ENCODE measurements around the gene NTMT1. TPM values are rescaled to one million over a fixed set of nuclear protein-coding genes. Genes with fewer than 3 reads are reported as not detected.
"Not testable (repeated sequence)": the region's sequence is repeated elsewhere in the genome, so short reads cannot be mapped to it uniquely, and the experiment has no call there.

NTMT1 gene
- total RNA-seq, 1 experiment from 2014 or later: 42.0 TPM

DNA sequence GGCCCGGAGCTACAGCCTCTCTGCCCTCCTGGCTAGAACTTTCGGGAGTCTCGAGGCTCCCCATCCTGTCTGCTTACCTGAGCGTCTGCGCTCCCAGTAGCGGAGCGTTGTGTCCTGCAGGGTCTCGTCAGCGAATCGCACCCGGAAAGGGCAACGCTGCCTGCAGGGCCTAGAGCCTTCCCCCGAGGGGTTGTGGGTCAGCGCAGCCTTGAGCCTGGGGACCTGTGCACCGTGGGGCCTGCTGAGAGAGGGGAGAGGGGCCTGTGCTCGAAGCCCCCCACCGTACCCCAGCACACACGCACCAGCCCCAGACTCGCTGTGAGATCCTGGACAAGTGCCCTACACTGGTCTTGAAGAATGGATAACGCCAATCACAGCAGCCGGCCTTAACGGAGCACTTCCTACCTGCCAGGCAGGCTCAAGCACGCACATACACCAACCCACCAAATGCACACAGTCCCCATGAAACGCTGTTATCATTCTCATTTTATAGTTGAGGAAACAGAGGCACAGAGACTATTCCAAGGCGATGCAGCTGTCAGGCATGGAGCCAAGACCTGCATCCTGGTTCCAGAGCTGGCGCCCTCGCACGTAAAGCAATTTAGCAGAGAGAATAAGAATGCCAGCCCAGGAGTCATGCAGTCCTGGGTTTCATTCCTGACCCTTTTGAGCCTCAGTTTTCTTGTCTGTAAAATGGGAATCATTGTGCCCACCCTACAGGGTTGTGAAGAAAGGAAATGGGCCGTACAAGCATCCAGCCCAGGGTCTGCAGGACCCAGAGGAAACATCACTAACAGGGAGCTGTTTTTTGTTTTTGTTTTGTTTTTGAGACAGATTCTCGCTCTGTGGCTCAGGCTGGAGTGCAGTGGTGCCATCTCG, 10.3 kb upstream of the NTMT1 start:
- DNase-seq (ENCODE audit: low spot score): no peak

- peak; percentile 44 for DNase-seq (ENCODE audit: low spot score)
Measured at GRCh38 chr9:129617167-129617566, 8.8 kb upstream of the NTMT1 start.

DNA sequence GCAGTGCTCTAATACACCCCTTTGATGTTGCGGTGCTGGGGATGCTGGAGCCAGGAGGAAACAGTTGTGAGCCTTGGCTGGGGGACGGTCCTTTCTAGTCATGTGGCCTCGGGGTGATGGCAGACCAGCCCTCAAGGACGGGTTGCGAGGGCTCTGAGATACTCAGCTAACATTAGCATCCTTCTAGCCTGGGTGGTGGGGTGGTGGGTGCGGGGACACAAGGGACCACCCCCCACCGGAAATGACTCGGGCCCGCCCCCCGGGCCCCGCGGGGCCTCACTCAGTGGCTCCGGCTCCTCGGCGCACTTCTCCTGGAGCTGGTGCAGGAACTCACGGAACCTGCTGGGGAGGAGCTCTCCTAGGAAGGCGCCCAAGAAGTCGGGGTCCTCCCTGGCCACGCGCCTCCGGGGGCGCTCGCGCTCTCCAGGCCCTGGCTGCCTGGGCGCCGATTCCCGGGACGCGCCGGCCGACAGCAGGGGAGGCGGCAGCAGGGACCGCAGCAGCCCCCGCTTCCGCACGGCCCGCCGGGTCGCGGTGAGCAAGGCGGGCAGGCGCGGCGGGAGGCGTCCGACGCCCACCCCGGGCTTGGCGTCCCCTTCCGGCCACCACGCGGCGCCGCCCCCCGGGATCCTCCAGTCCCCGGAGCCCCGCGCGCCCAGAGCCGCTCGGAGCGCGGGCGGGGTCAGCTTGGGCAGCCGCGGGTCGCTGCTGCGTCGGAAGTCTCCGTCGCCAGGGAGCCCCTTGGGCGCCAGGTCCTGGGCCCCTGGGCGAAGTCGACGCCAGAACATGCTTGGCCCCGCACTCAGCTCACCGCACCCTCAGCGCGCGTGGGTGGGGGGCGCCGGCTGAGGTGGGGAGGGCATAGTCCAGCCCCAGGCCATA, 5.9 kb upstream of the NTMT1 start:
- no peak for DNase-seq (ENCODE audit: low spot score)

GRCh38 chr9:129620669-129621295, 5.2 kb upstream of the NTMT1 start, which contains the start of gene C9orf50:
C9orf50 (minus strand) TSS chr9:129621101; CDS start chr9:129620574, 527 bp downstream.
- no peak for DNase-seq (ENCODE audit: low spot score)

- no peak for DNase-seq (ENCODE audit: low spot score)
Measured at GRCh38 chr9:129623331-129623730, 2.6 kb upstream of the NTMT1 start.

GRCh38 chr9:129624168-129624759, 1.7 kb upstream of the NTMT1 start:
- DNase-seq (ENCODE audit: low spot score): no peak

DNA sequence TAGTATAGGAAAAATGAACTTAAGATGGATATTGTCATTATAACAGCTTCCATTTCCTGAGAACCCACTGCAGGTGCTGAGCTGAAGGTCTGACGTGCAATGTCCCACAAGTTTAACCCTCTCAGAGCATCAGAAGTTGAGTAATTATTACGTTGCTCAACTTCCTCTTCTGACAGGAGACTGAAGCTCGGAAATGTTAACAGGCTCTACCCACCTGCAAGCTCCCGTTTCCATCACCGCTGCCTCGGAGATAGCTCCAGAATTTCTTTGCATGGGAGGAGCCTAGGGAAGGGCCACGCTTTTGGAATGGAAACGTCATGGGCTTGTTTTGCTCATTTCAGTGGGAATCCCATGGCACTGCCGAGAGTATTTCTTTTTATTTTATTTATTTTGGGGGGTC, 1.0 kb upstream of the NTMT1 start:
- DNase-seq (ENCODE audit: low spot score): no peak

DNA sequence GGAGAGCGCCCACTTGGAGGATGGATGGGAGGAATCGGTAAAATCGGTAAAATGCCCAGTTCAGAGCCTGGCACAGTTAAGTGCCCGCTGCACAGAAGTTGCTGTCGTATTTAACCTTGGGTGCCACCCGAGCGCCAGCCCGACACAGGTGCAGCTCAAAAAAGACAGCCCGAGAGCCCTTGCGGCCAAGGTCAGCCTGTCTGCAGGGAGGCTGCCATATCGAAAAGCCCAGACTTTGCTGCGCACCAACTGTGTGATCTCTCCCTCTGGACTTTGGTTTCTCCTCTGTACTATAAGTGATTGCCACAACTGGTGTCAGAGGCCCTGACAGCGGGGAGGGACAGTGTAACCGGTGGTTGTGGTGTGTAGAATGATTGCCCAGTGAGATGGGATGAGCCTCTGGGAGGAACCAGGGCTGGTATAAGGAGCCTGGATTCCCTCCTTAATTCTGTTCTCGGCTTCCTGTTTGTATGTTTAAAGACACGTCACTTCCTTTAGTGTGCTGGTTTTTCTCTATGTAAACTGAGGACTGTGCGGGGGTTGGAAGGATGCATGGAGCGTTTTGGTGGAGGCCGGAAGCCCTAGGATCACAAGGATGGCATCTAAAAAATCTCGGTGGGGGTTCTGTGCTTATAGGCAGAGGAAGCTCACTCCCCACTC, 792 bp downstream of the NTMT1 start:
- DNase-seq (ENCODE audit: low spot score): no peak

DNA sequence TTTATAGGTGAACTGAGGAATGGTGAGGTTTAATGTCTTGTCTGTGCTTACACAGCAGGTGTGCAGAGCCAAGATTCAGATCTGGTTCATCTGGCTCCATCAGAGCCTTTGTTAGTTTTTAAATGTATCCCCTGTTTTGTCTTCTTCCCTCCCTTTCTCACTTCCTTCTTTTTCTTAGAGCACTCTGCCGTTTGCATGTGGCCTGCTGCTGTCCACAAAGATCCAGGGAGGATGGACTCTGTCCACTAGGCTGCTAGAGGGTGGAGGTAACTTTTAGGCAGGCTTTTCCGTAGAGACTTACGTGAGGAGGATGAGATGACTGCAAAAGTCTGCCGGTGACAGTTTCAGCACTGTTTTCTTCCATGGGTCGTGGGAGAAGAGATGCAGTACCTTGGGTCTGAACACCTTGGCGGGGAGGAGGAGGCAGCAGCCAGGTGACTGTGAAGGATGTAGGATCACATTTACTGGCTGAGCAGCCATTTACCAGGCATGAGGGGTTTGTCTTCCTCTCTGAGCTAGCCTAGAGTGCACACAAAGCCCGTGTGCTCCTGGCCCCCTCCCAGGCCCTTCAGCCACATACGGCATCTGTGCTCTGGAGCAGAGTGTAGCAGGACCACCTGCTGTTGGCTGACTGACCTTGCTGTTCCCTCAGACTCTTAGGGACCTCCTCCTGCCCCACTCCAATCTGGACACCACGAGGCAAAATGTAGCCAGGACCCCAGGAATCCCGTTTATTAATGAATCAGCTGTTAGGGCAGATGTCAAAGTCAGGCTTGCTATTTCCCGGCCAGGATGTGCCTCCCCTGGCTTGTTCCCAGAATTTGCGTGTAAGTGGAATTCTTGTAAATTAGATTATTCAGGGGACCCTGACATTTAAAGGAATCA, 1.8 kb downstream of the NTMT1 start:
- no peak for DNase-seq (ENCODE audit: low spot score)

- DNase-seq (ENCODE audit: low spot score): no peak
Measured at GRCh38 chr9:129628709-129629108, 2.7 kb downstream of the NTMT1 start.

- no peak for DNase-seq (ENCODE audit: low spot score)
Measured at GRCh38 chr9:129629251-129629820, 3.4 kb downstream of the NTMT1 start.

GRCh38 chr9:129630967-129631673, 5.2 kb downstream of the NTMT1 start:
- DNase-seq (ENCODE audit: low spot score): no peak

DNA sequence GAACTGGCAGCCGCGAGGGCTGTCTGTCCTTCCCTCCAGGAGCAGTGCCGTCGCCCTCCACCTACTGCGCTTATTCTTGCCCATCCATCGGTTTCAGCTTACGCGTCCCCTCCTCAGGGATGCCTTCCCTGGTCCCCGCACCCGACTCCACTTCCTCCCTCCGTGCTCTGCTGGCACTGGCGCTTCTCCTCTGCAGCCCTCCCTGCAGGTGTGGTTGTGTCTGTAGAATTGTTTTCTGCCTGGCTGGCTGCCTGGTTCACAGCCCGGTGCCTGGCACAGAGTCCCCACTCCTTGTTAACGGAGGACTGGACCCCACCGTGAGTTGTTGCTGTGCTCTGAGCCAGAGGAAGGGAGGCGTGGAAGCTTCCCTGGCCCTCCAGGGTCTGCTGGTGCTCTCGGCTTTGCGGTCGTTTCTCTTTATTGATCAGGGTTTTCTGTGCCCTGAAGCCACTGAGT, 5.7 kb downstream of the NTMT1 start:
- DNase-seq (ENCODE audit: low spot score): no peak

- no peak for DNase-seq (ENCODE audit: low spot score)
Measured at GRCh38 chr9:129632460-129632859, 6.5 kb downstream of the NTMT1 start.

DNA sequence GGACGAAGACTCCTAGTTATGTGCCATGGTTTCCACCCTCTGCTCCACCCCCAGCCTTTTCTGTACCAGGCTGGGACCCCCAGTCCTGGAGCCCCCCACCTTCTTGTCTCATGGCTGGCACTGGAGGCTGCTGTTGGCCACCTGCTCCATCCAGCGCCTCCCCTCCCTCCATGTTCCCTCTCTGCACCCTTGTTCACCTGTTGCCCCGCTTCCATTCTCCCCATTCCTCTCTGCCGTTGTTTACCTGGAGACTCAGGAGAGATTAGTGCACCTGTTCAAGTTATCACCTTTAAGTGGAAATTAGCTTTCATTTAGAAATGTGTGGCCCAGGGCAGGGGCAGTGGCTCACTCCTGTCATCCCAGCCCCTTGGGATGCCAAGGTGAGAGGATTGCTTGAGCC, 7.2 kb downstream of the NTMT1 start:
- DNase-seq (ENCODE audit: low spot score): no peak

DNA sequence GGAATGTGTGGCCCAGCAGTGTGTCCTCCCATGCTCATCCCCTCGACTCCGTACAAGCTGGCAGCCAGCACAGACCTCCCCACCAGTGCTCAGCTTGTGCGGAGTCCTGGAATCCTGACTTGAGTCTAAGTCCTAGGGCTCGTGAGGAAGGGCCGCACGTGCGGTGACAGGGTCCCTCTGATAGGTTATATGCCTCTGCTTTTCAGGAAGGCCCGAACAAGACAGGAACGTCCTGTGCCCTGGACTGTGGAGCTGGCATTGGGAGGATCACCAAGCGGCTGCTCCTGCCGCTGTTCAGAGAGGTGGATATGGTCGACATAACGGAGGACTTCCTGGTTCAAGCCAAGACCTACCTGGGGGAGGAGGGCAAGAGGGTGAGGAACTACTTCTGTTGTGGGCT, 7.9 kb downstream of the NTMT1 start:
- no peak for DNase-seq (ENCODE audit: low spot score)

DNA sequence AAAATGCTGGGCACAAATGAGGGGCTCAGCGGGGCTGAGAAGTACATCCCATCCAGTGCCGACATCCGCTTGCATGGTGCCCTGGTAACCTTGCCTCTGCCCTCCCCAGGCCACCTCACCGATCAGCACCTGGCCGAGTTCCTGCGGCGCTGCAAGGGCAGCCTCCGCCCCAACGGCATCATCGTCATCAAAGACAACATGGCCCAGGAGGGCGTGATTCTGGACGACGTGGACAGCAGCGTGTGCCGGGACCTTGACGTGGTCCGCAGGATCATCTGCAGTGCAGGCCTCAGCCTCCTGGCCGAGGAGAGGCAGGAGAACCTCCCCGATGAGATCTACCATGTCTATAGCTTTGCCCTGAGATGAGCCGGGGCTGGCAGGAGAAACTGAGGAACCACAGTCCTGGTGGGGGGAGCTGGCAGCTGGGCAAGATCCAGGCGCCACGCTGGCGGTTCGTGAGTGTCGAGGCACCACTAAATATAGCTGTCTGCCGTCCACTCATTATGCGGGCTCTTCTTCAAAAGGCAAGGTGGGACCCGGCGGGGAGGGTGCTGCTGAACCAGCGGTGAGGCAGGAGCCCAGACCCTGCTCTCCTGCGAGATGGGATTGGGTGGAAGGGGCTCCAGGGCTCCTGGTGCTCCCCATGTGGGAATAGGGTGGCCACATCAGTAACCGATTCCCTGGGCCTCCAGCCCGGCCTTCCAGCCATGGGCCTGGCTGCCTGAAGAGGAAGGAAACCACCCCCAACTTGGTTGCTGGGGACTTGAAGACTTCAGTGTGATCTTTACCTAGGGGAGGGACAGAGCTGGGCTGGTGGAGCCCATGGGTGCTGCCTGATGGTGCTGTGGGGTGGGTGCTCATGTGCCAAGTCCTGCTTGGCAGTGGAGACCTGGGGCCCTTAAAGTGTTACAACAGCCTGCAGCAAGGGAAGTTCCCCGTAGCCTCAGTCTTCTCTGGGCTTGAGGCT, 9.4 kb downstream of the NTMT1 start:
- DNase-seq (ENCODE audit: low spot score): no peak

GRCh38 chr9:129636343-129636742, 10.4 kb downstream of the NTMT1 start:
- DNase-seq (ENCODE audit: low spot score): not testable (repeated sequence)

Data from H4 (cell line).